Astrocyte (in vitro differentiated cells and primary cell): ENCODE data around the gene COL27A1. TPM values are rescaled to one million over a fixed set of nuclear protein-coding genes. Genes with fewer than 3 reads are reported as not detected.

Source experiments
- DNase-seq: peaks from one replicate; pipeline ENCODE4 v3.0.0-alpha.2; 2010; ENCODE audit warnings: low read depth
- FAIRE-seq: peaks from 2 replicates; lab custom pipeline; 2011; peaks lifted over from hg19 to GRCh38; lab: Jason Lieb, UNC
- H2AFZ ChIP-seq: 2 replicates; pipeline ENCODE4 v1.6.0; 2012; ENCODE audit warnings: low read depth, low read length, inconsistent platforms
- H3K27ac ChIP-seq: 2 replicates; pipeline ENCODE4 v1.5.1; 2011; ENCODE audit warnings: low read depth, low read length, inconsistent platforms
- H3K27me3 ChIP-seq: 2 replicates; pipeline ENCODE4 v1.6.0; 2011; ENCODE audit warnings: low read length, inconsistent platforms; ENCODE audit not compliant: insufficient read depth
- H3K36me3 ChIP-seq: 2 replicates; pipeline ENCODE4 v1.5.1; 2011; ENCODE audit warnings: low read length, inconsistent platforms; ENCODE audit not compliant: insufficient read depth
- H3K4me1 ChIP-seq: 2 replicates; pipeline ENCODE4 v1.5.1; 2011; ENCODE audit warnings: low read length, inconsistent platforms; ENCODE audit not compliant: insufficient read depth
- H3K4me2 ChIP-seq: 2 replicates; pipeline ENCODE4 v1.6.0; 2012; ENCODE audit warnings: low read length, inconsistent platforms
- H3K4me3 ChIP-seq: 2 replicates; pipeline ENCODE4 v1.5.1; 2011; ENCODE audit warnings: low read depth, mild to moderate bottlenecking, low read length, inconsistent platforms; ENCODE audit not compliant: insufficient read depth
- H3K79me2 ChIP-seq: 2 replicates; pipeline ENCODE4 v1.6.0; 2012; ENCODE audit warnings: mild to moderate bottlenecking, low read length, inconsistent platforms; ENCODE audit not compliant: insufficient read depth
- H3K9ac ChIP-seq: 2 replicates; pipeline ENCODE4 v1.6.0; 2012; ENCODE audit warnings: mild to moderate bottlenecking, low read length, inconsistent platforms
- H3K9me3 ChIP-seq: 2 replicates; pipeline ENCODE4 v1.5.1; 2012; ENCODE audit warnings: low read depth, mild to moderate bottlenecking, low read length, inconsistent platforms; ENCODE audit not compliant: insufficient read depth
- H4K20me1 ChIP-seq: 2 replicates; pipeline ENCODE4 v1.6.0; 2012; ENCODE audit warnings: low read length, inconsistent platforms; ENCODE audit not compliant: insufficient read depth
- H3K27ac Mint-ChIP-seq: one replicate; pipeline ENCODE4 v1.8.0; 2021; ENCODE audit warnings: mild to moderate bottlenecking, mixed read lengths; ENCODE audit not compliant: unreplicated experiment
- H3K27me3 Mint-ChIP-seq: one replicate; pipeline ENCODE4 v1.8.0; 2021; ENCODE audit warnings: low read depth, mixed read lengths; ENCODE audit not compliant: unreplicated experiment
- H3K36me3 Mint-ChIP-seq: one replicate; pipeline ENCODE4 v1.8.0; 2021; ENCODE audit warnings: low read depth, mixed read lengths; ENCODE audit not compliant: unreplicated experiment
- H3K4me1 Mint-ChIP-seq: one replicate; pipeline ENCODE4 v1.8.0; 2021; ENCODE audit warnings: low read depth, mixed read lengths; ENCODE audit not compliant: unreplicated experiment
- H3K4me3 Mint-ChIP-seq: one replicate; pipeline ENCODE4 v1.8.0; 2021; ENCODE audit warnings: mild to moderate bottlenecking, moderate library complexity, mixed read lengths; ENCODE audit not compliant: unreplicated experiment
- H3K9me3 Mint-ChIP-seq: one replicate; pipeline ENCODE4 v1.8.0; 2021; ENCODE audit warnings: mild to moderate bottlenecking, mixed read lengths; ENCODE audit not compliant: unreplicated experiment
- EZH2 ChIP-seq: IDR thresholded peaks from 2 replicates; pipeline ENCODE4 v1.6.1; 2012; ENCODE audit warnings: mild to moderate bottlenecking, low read length, inconsistent platforms; ENCODE audit not compliant: insufficient read depth
- total RNA-seq: library from RNA; stranded (reverse); gene quantifications from 2 replicates; pipeline ENCODE4 v1.2.1, GENCODE V29; 2021
- TF ChIP-seq, protein P1 (sequence below): IDR thresholded peaks from 2 replicates; pipeline ENCODE4 v1.5.1; 2011; ENCODE audit warnings: low read depth, mild to moderate bottlenecking, inconsistent platforms, low read length, moderate library complexity; ENCODE audit not compliant: insufficient read depth

Gene COL27A1
- total RNA-seq, 1 donor from 2014 or later, result 31.2 TPM

DNA sequence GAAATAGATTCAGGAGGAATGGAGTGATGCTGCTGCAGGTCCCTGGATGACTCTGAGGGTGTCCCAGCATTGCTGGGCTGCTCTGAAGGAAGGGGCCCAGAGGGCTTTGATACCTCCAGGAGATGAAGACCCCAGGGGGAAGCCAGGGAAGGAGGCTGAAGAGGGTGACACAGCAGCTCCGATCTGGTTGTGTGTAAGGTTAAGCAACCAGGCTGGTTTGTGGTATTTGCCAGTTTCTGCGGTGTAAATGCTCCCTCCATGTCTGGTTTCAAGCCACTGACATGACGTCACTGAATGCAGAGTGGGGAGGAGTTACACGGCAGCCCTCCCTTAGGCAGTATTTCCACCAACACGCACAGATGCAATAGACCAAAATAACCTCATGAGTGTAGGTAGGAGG lies 127.6 kb downstream of the COL27A1 start:
- Histone ChIP-seq H2AFZ (no peak overlapping the region), H3K79me2 (no peaks in the 10 kb centered on the region), H4K20me1 (no peaks in the 10 kb centered on the region), H3K9ac (no peak overlapping the region), H3K4me3 (no peak overlapping the region), H3K4me1 (peaks cover 61% of the 10 kb centered on the region), H3K27ac (peak overlapping the region; percentile 25), H3K36me3 (no peaks in the 10 kb centered on the region), H3K4me2 (peak overlapping the region; percentile 12), H3K9me3 (no peaks in the 10 kb centered on the region), H3K27me3 (no peaks in the 10 kb centered on the region)
- no peak overlapping the region for H3K4me3 Mint-ChIP-seq
- H3K27ac Mint-ChIP-seq, result peak overlapping the region; percentile 75
- H3K9me3 Mint-ChIP-seq, result no peaks in the 10 kb centered on the region
- peaks cover 21% of the 10 kb centered on the region for H3K36me3 Mint-ChIP-seq
- DNase-seq (peak; percentile 90), FAIRE-seq (peak; percentile 74)
- TF ChIP-seq, protein P1, sequence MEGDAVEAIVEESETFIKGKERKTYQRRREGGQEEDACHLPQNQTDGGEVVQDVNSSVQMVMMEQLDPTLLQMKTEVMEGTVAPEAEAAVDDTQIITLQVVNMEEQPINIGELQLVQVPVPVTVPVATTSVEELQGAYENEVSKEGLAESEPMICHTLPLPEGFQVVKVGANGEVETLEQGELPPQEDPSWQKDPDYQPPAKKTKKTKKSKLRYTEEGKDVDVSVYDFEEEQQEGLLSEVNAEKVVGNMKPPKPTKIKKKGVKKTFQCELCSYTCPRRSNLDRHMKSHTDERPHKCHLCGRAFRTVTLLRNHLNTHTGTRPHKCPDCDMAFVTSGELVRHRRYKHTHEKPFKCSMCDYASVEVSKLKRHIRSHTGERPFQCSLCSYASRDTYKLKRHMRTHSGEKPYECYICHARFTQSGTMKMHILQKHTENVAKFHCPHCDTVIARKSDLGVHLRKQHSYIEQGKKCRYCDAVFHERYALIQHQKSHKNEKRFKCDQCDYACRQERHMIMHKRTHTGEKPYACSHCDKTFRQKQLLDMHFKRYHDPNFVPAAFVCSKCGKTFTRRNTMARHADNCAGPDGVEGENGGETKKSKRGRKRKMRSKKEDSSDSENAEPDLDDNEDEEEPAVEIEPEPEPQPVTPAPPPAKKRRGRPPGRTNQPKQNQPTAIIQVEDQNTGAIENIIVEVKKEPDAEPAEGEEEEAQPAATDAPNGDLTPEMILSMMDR, result no peak
- no peak for TF ChIP-seq EZH2
- no peaks in the 10 kb centered on the region for H3K27me3 Mint-ChIP-seq
- peaks cover 47% of the 10 kb centered on the region for H3K4me1 Mint-ChIP-seq

DNA sequence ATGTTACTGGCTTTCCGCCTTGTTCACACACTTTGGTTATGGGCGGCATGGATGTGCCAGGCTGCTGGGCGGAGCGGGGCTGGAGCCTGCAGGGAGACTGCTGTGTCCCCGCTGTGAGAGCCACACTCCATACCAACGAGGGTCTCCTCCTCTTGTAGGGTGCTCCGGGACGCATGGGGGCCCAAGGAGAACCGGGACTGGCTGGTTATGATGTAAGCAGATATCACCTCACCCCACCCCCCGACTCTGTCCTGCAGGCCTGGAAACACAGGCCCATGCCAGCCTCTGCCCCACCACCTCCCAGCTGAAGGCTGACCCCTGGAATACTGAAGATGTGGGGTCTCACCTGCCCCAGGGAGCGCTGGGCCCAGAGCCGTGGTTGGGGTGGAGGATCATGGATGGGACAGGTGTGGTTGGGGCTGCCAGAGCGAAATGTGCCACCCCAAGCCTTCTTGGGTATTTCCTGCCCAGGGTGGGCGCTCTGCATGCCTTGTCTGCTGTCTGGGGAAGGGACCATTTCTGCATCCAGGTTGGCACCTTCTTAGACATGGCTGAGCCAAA lies 128.3 kb downstream of the COL27A1 start:
- Mint-ChIP-seq H3K27ac (peak overlapping the region; percentile 26), H3K27me3 (no peaks in the 10 kb centered on the region)
- H3K27ac ChIP-seq, result no peak overlapping the region

More for the DNA sequence above, 128.3 kb downstream of the COL27A1 start:
- peaks cover 62% of the 10 kb centered on the region for H3K4me1 ChIP-seq
- H4K20me1 ChIP-seq, result no peaks in the 10 kb centered on the region
- no peaks in the 10 kb centered on the region for H3K79me2 ChIP-seq
- H3K36me3 ChIP-seq, result no peaks in the 10 kb centered on the region
- Mint-ChIP-seq H3K4me1 (peaks cover 50% of the 10 kb centered on the region), H3K36me3 (peaks cover 21% of the 10 kb centered on the region), H3K9me3 (no peaks in the 10 kb centered on the region), H3K4me3 (no peak overlapping the region)
- no peak overlapping the region for H3K4me2 ChIP-seq
- no peak overlapping the region for H3K4me3 ChIP-seq
- H2AFZ ChIP-seq, result no peak overlapping the region
- no peaks in the 10 kb centered on the region for H3K27me3 ChIP-seq
- H3K9me3 ChIP-seq, result no peaks in the 10 kb centered on the region
- TF ChIP-seq, protein P1, result no peak
- no peak for TF ChIP-seq EZH2
- DNase-seq, result no peak
- no peak for FAIRE-seq
- no peak overlapping the region for H3K9ac ChIP-seq
